Mammary epithelial cell (primary cell): ENCODE measurements around the gene CWC27.

Experiments used
- EZH2 ChIP-seq: IDR thresholded peaks from 2 replicates; pipeline ENCODE4 v1.6.1; 2012; ENCODE audit warnings: low read length, inconsistent platforms, borderline replicate concordance
- TF ChIP-seq, protein P1 (sequence below), 2 donors: IDR thresholded peaks in 1 of 2; conservative IDR thresholded peaks in 1 of 2; 2 replicates each; pipeline ENCODE4 v1.5.1; 2011 to 2012; ENCODE audit warnings: inconsistent platforms in 2 of 2, low read length in 2 of 2, mild to moderate bottlenecking in 2 of 2, control low read depth in 1 of 2, low read depth in 1 of 2; ENCODE audit not compliant: insufficient read depth in 1 of 2; ENCODE audit errors: extremely low read depth in 1 of 2

DNA sequence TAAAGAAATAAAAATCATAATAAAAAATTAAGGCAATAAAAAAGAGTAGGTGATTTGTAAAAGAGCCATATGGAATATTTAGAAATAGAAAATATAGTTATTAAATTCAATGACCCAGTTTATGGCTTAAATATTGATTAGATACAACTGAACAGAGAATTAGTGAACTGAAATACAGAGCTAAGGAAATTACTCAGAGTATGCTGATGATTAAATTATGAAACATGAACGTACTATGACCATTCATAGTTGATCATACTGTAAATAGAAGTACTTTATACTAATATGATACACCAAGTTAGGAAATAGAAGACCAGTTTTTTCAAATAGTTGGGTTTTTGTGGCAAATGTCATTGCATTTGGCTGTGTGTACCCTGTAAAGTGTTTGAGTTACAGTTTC is 194.5 kb downstream of the CWC27 start:
- TF ChIP-seq, protein P1, sequence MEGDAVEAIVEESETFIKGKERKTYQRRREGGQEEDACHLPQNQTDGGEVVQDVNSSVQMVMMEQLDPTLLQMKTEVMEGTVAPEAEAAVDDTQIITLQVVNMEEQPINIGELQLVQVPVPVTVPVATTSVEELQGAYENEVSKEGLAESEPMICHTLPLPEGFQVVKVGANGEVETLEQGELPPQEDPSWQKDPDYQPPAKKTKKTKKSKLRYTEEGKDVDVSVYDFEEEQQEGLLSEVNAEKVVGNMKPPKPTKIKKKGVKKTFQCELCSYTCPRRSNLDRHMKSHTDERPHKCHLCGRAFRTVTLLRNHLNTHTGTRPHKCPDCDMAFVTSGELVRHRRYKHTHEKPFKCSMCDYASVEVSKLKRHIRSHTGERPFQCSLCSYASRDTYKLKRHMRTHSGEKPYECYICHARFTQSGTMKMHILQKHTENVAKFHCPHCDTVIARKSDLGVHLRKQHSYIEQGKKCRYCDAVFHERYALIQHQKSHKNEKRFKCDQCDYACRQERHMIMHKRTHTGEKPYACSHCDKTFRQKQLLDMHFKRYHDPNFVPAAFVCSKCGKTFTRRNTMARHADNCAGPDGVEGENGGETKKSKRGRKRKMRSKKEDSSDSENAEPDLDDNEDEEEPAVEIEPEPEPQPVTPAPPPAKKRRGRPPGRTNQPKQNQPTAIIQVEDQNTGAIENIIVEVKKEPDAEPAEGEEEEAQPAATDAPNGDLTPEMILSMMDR (conservative IDR thresholded peaks at IDR 0.05 in 1 of 2, IDR thresholded peaks at IDR 0.05 in 1 of 2; ENCODE audit: extremely low read depth in 1 of 2, insufficient read depth in 1 of 2, low read depth in 1 of 2, low read length in 2 of 2) = no peak
- TF ChIP-seq EZH2 = no peak
